HCT116 (cell line): ENCODE data around the gene LCAT.
"Not testable (repeated sequence)": the region's sequence is repeated elsewhere in the genome, so short reads cannot be mapped to it uniquely, and the experiment has no call there.

Experiments used
- EZH2phosphoT487 ChIP-seq: fragments of 200-600 bp; IDR thresholded peaks from 2 replicates; pipeline ENCODE4 v1.6.1; 2018; ENCODE audit warnings: antibody characterized with exemption, borderline replicate concordance
- JUND ChIP-seq: IDR thresholded peaks from 2 replicates; pipeline ENCODE4 v1.6.1; 2012
- POLR2A ChIP-seq: IDR thresholded peaks from 2 replicates; pipeline ENCODE4 v1.7.0; 2011; ENCODE audit warnings: borderline replicate concordance; ENCODE audit not compliant: insufficient read depth, insufficient read length; ENCODE audit errors: extremely low read depth
- SIN3A ChIP-seq: IDR thresholded peaks from 2 replicates; pipeline ENCODE4 v1.6.1; 2012; ENCODE audit warnings: low read depth

- not testable (repeated sequence) for TF ChIP-seq EZH2phosphoT487, JUND, POLR2A, SIN3A
These were observed 28.4 kb upstream of the LCAT start for GRCh38 chr16:67972285-67972684.
